DOHH2 (cell line): ENCODE measurements around the gene UMPS.

ENCODE experiments used
- H3F3A ChIP-seq: fragments of 200-600 bp; sonication (generic), shearing (Covaris generic); 2 replicates; pipeline ENCODE4 v1.6.0; 2016; ENCODE audit warnings: antibody characterized with exemption, mild to moderate bottlenecking; ENCODE audit not compliant: control insufficient read depth, insufficient read depth
- H3K27ac ChIP-seq: fragments of 200-600 bp; sonication (generic); 2 replicates; pipeline ENCODE4 v1.5.1; 2014; ENCODE audit warnings: low read depth, mild to moderate bottlenecking, low read length, moderate library complexity
- H3K27me3 ChIP-seq: fragments of 200-600 bp; sonication (generic); 2 replicates; pipeline ENCODE4 v1.6.1; 2014; ENCODE audit warnings: mild to moderate bottlenecking, low read length, mixed read lengths; ENCODE audit not compliant: control insufficient read depth
- H3K36me3 ChIP-seq: fragments of 200-600 bp; sonication (generic); 2 replicates; pipeline ENCODE4 v1.6.1; 2014; ENCODE audit warnings: mild to moderate bottlenecking, low read length, moderate library complexity, mixed read lengths; ENCODE audit not compliant: control insufficient read depth
- H3K4me1 ChIP-seq: fragments of 200-600 bp; sonication (generic); 2 replicates; pipeline ENCODE4 v1.6.1; 2014; ENCODE audit warnings: mild to moderate bottlenecking, low read length, mixed read lengths; ENCODE audit not compliant: control insufficient read depth
- H3K4me2 ChIP-seq: fragments of 200-600 bp; sonication (generic); 2 replicates; pipeline ENCODE4 v1.6.0; 2014; ENCODE audit warnings: mild to moderate bottlenecking, low read length, moderate library complexity
- H3K4me3 ChIP-seq: fragments of 200-600 bp; sonication (generic); 2 replicates; pipeline ENCODE4 v1.5.1; 2014; ENCODE audit warnings: mild to moderate bottlenecking, low read length, mixed read lengths
- H3K79me2 ChIP-seq: fragments of 200-600 bp; sonication (generic); 2 replicates; pipeline ENCODE4 v1.6.1; 2014; ENCODE audit warnings: mild to moderate bottlenecking, low read length, mixed read lengths; ENCODE audit not compliant: control insufficient read depth
- H3K9me2 ChIP-seq: fragments of 200-600 bp; sonication (generic); replicated peaks from 2 replicates; pipeline ENCODE4 v1.6.1; 2014; ENCODE audit warnings: mild to moderate bottlenecking, low read length, mixed read lengths; ENCODE audit not compliant: control insufficient read depth
- H3K9me3 ChIP-seq: fragments of 200-600 bp; sonication (generic); 2 replicates; pipeline ENCODE4 v1.6.1; 2014; ENCODE audit warnings: antibody characterized with exemption, low read length, mixed read lengths; ENCODE audit not compliant: control insufficient read depth, insufficient read depth
- H4K20me1 ChIP-seq: fragments of 200-600 bp; sonication (generic); 2 replicates; pipeline ENCODE4 v1.6.0; 2014; ENCODE audit warnings: low read depth, mild to moderate bottlenecking, antibody characterized with exemption, low read length, moderate library complexity; ENCODE audit not compliant: control insufficient read depth, insufficient read depth
- EZH2phosphoT487 ChIP-seq: fragments of 200-600 bp; sonication (generic); IDR thresholded peaks from 2 replicates; pipeline ENCODE4 v1.6.1; 2017; ENCODE audit warnings: borderline replicate concordance, mild to moderate bottlenecking, antibody characterized with exemption, low read length, moderate library complexity, mixed read lengths
- TF ChIP-seq, protein P1 (sequence below): fragments of 200-600 bp; sonication (generic); IDR thresholded peaks from one replicate; pipeline ENCODE4 v1.5.1; 2014; ENCODE audit warnings: antibody characterized with exemption, mild to moderate bottlenecking, low read depth, low read length; ENCODE audit not compliant: poor library complexity, severe bottlenecking

The UMPS gene

DNA sequence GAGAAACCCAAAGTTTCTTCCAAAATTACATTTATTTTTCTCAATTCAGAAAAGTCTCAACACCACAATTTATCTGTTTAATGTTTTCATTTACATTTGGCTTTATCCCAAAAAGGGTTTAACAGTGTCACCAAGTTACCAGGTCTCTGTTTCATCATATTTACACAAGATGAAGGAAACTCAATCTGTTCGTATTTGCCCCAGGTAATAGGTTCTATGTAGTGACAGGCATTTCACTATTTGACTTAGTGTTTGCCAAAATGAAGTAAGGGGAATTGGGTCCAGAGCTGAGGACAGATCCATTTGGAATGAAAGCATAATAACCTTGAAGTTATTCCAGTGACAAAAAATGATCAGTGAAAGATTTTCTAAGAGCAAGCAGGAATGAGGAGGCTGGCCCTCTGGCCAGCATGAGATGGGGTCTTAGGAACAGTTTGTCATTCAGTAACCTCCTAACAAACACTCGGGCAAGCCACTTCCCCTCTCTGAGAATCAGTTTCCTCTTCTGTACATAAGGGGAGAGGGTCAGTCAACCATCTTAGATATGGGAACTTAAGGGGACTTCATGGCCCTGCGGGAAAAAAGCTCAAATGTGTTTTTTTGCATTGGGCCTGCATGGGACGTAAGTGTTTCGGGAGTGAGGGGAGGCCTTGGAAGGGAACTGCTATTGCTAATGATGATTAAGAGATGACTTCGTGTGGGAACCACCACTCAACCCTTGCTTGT, 31.8 kb downstream of the UMPS start:
- no peak overlapping the region for H3K4me2 ChIP-seq
- H3K4me1 ChIP-seq: no peaks in the 10 kb centered on the region
- H3K27ac ChIP-seq: no peak overlapping the region
- no peaks in the 10 kb centered on the region for H3K36me3 ChIP-seq
- H3K4me3 ChIP-seq: no peak overlapping the region
- no peaks in the 10 kb centered on the region for H3K27me3 ChIP-seq
- no peaks in the 10 kb centered on the region for H3F3A ChIP-seq
- no peaks in the 10 kb centered on the region for H3K79me2 ChIP-seq
- TF ChIP-seq, protein P1, sequence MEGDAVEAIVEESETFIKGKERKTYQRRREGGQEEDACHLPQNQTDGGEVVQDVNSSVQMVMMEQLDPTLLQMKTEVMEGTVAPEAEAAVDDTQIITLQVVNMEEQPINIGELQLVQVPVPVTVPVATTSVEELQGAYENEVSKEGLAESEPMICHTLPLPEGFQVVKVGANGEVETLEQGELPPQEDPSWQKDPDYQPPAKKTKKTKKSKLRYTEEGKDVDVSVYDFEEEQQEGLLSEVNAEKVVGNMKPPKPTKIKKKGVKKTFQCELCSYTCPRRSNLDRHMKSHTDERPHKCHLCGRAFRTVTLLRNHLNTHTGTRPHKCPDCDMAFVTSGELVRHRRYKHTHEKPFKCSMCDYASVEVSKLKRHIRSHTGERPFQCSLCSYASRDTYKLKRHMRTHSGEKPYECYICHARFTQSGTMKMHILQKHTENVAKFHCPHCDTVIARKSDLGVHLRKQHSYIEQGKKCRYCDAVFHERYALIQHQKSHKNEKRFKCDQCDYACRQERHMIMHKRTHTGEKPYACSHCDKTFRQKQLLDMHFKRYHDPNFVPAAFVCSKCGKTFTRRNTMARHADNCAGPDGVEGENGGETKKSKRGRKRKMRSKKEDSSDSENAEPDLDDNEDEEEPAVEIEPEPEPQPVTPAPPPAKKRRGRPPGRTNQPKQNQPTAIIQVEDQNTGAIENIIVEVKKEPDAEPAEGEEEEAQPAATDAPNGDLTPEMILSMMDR: no peak
- no peak for TF ChIP-seq EZH2phosphoT487
- no peaks in the 10 kb centered on the region for H3K9me2 ChIP-seq
- no peaks in the 10 kb centered on the region for H4K20me1 ChIP-seq
- no peaks in the 10 kb centered on the region for H3K9me3 ChIP-seq

DNA sequence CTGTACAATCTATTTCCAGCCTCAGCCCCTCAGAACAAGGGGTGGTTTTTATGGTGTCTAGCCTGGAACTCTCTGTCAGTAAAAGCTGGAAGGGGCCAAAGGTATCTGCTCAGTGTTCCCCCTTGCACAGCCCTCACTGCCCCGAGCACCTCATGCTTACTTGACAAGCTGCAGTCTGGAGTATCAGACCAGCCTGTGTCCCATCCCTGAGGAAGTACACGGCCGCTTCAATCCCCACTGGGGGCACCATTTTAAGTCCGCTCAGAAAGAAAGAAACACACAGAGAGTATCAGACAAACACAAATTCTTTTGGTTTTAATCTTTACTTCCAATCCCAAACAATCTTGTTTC, 32.4 kb downstream of the UMPS start:
- no peaks in the 10 kb centered on the region for H3K36me3 ChIP-seq
- no peaks in the 10 kb centered on the region for H3K27me3 ChIP-seq
- no peaks in the 10 kb centered on the region for H4K20me1 ChIP-seq
- no peaks in the 10 kb centered on the region for H3K79me2 ChIP-seq
- no peaks in the 10 kb centered on the region for H3F3A ChIP-seq
- H3K9me2 ChIP-seq: no peaks in the 10 kb centered on the region
- TF ChIP-seq, protein P1: no peak
- no peak for TF ChIP-seq EZH2phosphoT487
- no peaks in the 10 kb centered on the region for H3K9me3 ChIP-seq
- H3K4me2 ChIP-seq: no peak overlapping the region
- H3K4me1 ChIP-seq: no peaks in the 10 kb centered on the region
- H3K27ac ChIP-seq: no peak overlapping the region
- H3K4me3 ChIP-seq: no peak overlapping the region

DNA sequence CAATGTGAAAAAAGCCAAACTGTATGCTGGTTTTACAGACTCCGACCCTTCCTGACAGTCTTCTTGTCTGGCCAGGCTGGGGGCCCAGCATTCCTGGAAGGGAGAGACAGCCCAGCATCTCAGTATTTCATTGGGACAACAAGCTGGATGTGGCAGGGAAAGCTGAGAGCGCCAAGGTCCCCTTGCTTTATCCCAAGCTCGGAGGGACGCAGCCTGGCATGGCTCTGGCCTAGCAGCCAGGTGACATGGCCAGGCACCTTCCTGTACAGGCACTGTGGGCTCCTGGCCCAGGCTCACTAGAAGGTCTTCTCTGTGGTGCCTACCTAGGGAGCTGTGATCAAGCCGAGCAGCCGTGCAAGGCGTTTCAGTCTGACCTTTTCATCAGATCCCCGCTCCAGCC, 33.0 kb downstream of the UMPS start:
- H3K9me2 ChIP-seq: no peaks in the 10 kb centered on the region
- H3K9me3 ChIP-seq: no peaks in the 10 kb centered on the region
- H3K4me2 ChIP-seq: no peak overlapping the region
- H3K36me3 ChIP-seq: no peaks in the 10 kb centered on the region
- no peaks in the 10 kb centered on the region for H3F3A ChIP-seq
- H3K4me3 ChIP-seq: no peak overlapping the region
- TF ChIP-seq, protein P1: no peak
- no peak for TF ChIP-seq EZH2phosphoT487
- no peaks in the 10 kb centered on the region for H4K20me1 ChIP-seq
- H3K4me1 ChIP-seq: no peaks in the 10 kb centered on the region
- H3K79me2 ChIP-seq: no peaks in the 10 kb centered on the region
- no peak overlapping the region for H3K27ac ChIP-seq
- no peaks in the 10 kb centered on the region for H3K27me3 ChIP-seq
